CD4-positive, alpha-beta T cell treated with Interleukin-6 at 100 ng/mL for 8 hours (primary cell): ENCODE data around the gene GRAP.
A peak's percentile ranks its signal among the peaks of the same experiment; 100 is the strongest.

Source experiments
- DNase-seq: peaks from one replicate; pipeline ENCODE4 v3.0.0-alpha.2; 2020; ENCODE audit warnings: mixed read lengths, low spot score

Gene GRAP

DNA sequence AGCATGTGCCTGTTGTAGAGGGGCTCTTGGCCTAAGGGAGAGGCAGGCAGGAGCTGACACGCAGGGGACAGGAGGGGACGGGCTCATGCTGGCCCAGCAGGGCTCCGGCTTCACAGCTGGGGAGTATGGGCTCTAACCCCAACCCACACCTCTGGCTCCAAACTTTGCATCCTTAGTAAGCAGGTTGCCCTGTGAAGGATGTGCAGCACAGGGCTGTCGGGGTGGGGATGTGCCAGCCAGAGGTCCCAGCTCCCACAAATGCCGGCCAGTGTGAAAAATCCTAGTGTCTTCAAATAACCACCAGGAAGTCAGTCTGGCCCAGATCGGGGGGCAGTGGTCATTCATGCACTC lies 28.2 kb downstream of the GRAP start:
- no peak for DNase-seq

- no peak for DNase-seq
These were observed 28.8 kb downstream of the GRAP start for GRCh38 chr17:19017804-19018599.

DNA sequence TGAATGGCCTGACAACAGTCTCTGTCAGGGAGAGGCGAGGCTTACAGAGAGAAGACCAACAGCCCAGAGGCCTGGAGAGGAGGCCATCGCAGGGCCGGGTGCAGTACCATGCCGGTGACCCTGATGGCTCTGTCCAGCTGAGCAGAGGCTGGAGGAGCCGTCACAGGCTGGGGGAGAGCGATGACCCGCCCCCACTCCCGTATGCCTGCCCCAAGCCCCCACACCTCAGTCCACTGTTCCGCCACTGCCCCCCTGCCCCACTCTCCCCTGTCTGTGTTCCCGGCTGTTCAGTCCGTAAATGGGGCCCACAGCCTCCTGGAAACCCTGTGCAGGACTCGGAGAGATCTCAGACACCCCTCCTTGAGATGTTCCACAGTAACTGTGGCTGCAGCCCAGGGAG lies 29.4 kb downstream of the GRAP start:
- DNase-seq, result no peak

GRCh38 chr17:19016881-19017280 lies 29.9 kb downstream of the GRAP start:
- DNase-seq, result no peak

DNA sequence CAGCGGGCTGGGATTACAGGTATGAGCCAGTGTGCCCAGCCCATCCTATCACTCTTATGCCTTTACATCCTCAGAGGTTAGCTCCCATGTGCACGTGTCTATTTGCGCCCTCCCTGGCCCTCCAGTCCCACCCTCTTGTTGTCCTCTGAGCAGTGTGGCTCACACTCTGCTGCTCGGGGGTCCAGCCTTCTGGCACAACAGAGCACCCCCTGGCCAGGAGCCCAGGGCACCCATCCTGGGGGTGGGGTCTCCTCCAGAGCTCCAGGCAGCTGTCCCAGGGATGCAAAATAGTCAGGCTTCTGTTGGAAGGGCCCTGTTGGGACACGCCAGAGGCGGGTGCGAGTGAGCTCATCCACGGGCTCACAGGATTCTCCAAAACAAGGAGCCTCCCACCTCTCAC lies 30.5 kb downstream of the GRAP start:
- no peak for DNase-seq

DNA sequence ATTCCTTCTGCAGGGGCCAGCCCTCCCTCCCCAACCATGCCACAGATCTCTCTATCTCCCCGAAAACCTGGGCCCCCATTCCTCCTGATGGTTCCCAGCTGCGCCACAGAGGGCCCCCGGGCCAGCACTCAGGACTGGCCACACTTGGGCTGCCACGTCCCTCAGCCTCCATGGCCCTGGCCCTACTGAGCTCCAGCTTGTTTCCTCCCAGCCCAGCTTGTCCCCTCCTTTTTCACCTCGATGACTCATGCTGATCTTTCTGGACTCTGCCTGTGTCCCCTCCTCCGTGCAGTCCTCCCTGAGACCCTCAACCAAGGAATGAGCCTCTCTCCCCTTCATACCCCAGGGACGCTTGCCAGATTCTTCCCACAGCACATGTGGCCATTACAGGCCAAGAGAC lies 31.3 kb downstream of the GRAP start:
- DNase-seq, result no peak

GRCh38 chr17:19014628-19015215 lies 32.0 kb downstream of the GRAP start:
- DNase-seq, result no peak

- DNase-seq, result no peak
These were observed 32.7 kb downstream of the GRAP start for GRCh38 chr17:19013806-19014627.

- no peak for DNase-seq
These were observed 33.5 kb downstream of the GRAP start for GRCh38 chr17:19013226-19013625.

- no peak for DNase-seq
These were observed 34.3 kb downstream of the GRAP start for GRCh38 chr17:19012171-19013080.

GRCh38 chr17:19011581-19011980 lies 35.2 kb downstream of the GRAP start:
- no peak for DNase-seq

DNA sequence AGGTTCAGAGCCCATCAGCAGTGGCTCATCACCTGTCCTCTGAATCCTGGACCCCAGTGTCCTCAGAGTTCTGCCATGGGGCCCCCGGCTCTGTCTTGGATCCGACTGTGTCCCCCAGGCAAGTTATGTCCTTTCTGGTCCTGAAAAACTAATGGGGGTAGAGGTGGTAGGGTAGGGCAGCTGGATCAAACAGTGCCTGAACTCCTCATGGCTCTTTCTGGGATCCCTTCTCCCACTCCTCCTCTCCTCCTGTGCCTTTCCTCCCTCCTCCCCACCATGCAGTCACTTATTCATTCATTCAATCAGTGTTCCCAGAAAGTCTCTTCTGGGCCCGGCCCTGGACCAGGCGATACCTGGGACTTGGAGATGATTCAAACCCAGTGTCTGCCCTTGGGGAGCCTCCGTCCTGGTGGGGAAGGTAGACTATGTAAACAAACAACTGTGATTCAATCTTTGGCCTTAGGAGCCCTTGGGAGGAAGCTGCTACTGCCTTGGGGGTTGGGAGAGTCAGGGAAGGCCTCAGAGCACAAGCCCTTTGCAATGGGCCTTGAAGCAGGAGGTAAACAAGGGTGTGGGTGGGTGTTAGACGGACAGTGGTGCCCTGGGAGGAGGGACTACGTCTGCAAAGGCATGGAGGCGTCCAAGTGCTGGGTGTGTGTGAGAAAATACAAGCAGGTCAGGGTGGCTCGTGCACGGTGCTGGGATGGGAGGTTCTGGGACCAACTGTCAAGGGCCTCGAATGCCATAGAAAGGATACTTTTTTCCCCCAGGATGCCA lies 35.8 kb downstream of the GRAP start:
- DNase-seq, result no peak

- no peak for DNase-seq
These were observed 36.8 kb downstream of the GRAP start for GRCh38 chr17:19009970-19010369.

DNA sequence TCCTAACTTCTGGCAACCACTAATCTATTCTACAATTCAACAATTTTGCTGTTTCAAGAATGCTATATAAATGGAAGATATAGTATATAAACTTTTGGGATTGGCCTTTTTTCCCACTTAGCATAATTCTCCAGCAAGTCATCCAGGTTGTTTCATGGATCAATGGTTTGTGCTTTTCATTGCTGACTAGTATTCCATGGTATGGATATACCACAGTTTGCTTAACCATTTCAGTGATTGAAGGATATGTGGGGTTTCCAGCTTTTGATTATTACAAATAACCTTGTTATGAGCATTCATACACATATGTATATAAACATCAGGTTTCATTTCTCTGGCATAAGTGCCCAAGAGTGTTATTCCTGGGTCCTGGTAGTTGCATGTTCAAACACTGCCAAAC lies 40.1 kb downstream of the GRAP start:
- DNase-seq, result no peak

GRCh38 chr17:19005789-19006430 lies 40.8 kb downstream of the GRAP start:
- DNase-seq, result no peak

DNA sequence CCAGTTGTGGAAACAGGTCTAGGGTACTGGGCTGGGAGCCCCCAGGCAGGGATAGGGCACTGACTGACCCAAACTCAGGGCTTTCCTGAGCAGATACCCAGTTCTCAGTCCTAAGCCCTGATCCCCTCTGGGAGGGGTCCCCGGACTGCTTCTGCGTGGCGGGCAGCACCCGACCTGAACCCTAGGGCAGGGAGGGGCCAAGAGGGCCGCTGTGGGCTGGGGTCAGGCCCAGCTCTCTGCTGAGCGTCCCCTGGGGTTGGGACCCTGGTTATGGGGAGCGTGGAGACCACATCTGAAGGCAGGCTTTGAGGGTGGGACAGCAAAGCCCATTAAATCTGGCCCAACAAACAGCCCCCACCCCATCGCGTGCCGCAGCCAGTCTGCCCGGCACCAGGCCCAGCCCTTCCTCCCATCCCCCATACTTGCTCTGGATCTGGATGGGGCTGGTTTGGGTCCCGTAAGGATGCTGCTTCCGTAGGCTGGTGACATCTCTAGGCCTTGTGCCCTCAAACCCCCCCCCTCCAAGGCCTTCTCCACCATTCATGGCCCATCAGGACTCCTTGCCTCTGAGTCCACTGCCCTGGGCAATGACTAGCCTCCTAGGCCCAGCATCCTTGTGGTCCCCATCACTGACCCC lies 41.5 kb downstream of the GRAP start:
- no peak for DNase-seq

GRCh38 chr17:19004421-19005136 lies 42.2 kb downstream of the GRAP start, which contains the start of gene FAM83G:
Gene FAM83G, minus strand, starts transcription at chr17:19004764. Its CDS starts 723 bp downstream, at chr17:19004041.
- peak; percentile 82 for DNase-seq

GRCh38 chr17:19003543-19004420 lies 43.0 kb downstream of the GRAP start:
- DNase-seq, result peak; percentile 33
